ENCODE results near the gene MKRN2OS.

GRCh38 chr3:12512534-12513118 is 32.7 kb downstream of the MKRN2OS start:
- no peak for TF ChIP-seq POLR2A (IDR thresholded peaks at IDR 0.05; ENCODE audit: low read depth, low read length)
- TF ChIP-seq POLR2AphosphoS5 (IDR thresholded peaks at IDR 0.05; ENCODE audit: low read depth, low read length) = no peak

Data from GM12891 (cell line).